GM19397 (cell line): Measurements from ENCODE around the gene TTLL10.

ENCODE experiments used
- ATAC-seq: cut with Tn5 transposase; IDR thresholded peaks from one replicate; pipeline ENCODE4 v1.9.1; 2021; ENCODE audit warnings: mild to moderate bottlenecking, moderate library complexity; ENCODE audit not compliant: unreplicated experiment

The TTLL10 gene

DNA sequence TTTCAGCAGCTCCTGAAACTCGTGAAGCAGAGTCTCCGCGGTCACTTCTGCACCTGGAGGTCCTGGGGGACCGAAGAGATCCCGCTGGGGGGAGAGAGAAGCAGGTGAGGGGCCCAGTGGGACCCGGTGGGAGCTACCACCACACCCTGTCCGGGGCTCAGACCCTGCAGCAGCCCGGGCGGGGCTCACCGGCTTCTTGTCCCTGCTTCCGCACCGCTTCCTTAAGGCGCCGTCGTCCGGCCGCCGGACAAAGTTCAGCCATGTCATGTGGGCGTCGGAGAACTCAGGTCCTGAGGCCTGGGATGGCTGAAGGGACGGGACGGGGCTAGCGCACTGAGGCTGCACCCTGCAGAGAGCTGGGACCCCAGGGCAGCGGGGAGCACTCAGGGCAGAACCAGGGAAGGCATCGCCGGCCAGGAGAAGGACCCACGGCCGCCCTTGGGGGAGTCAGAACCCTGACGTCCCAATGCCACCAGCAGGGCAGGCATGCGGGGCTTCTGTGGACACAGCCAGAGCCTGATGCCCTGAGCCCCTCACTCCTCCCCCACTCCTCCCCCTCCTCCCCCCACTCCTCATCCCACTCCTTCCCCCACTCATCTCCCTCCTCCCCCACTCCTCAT, 70.6 kb downstream of the TTLL10 start:
- ATAC-seq: no peak

- ATAC-seq: no peak
Measured at GRCh38 chr1:1245178-1245816, 71.6 kb downstream of the TTLL10 start.

DNA sequence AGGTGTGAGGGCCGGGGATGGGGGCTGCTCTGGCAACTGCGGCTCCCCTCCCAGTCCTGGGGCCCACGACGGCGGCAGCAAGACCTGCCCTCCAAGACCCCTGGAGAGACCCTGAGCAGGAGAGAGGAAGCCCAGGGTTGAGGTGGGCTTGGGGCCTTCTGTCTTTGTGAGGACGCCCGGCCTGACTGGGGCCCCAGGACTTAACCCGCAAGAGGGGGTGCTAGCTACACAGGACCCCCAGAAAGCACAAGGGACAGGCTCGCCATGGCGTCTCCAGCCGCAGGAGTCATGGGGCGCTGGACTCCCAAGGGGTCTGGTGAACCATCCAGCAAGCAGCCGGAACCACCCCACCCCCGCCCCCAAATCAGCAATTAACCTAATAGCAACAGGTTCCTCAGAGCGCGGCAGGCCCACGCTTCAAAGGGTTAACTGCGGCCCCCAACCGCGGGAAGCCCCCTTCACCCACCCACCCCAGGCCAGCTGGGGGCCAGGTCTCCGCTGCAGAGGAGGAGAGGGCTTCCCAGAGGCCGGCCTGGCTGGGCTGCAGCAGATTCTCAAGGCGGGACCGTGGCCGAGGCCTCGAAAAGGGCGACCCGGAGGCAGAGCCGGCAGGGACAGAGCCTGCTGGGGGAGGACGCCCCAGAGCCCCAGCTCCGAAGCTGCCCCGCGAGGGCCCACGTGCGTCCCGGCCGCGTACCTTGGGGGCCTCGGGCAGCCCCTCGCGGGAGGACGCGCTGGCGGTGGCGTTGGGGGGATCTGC, 72.3 kb downstream of the TTLL10 start:
- ATAC-seq: no peak

- no peak for ATAC-seq
Measured at GRCh38 chr1:1246577-1247340, 73.1 kb downstream of the TTLL10 start, which contains the start of gene C1QTNF12. Gene C1QTNF12 (minus strand): TSS chr1:1246722. CDS start chr1:1246690, 32 bp downstream.

GRCh38 chr1:1247341-1247913, 73.7 kb downstream of the TTLL10 start:
- no peak for ATAC-seq
